ENCODE measurements around the gene TMEM235. TPM values are rescaled to one million over a fixed set of nuclear protein-coding genes. Genes with fewer than 3 reads are reported as not detected.

TMEM235 gene
- polyA plus RNA-seq, 1 of the 3 experiments (the other 2 are of a cell fraction) = not detected

GRCh38 chr17:78223061-78223460, 8.4 kb upstream of the TMEM235 start:
- H3K79me2 ChIP-seq (ENCODE audit: insufficient read depth) = peaks cover 36% of the 10 kb centered on the region
- ChIA-PET POLR2A (interaction anchor here (0.8 to 1.1 kb wide), 2 partner anchors 27 to 34 kb away, joined by 3 read pairs; no protein-coding TSS in a partner anchor), CTCF (interaction anchor here (0.8 to 13.9 kb wide), 8 partner anchors 8 to 199 kb away, joined by 3 to 196 read pairs (median 4); no protein-coding TSS in a partner anchor)

GRCh38 chr17:78223765-78224164, 7.7 kb upstream of the TMEM235 start:
- ChIA-PET POLR2A (interaction anchor here (0.5 to 3.5 kb wide), 5 partner anchors 13 to 40 kb away, joined by 3 to 16 read pairs (median 5); no protein-coding TSS in a partner anchor), CTCF (interaction anchor here (0.8 to 13.9 kb wide), 15 partner anchors 9 to 210 kb away, joined by 3 to 196 read pairs (median 4); partner anchors contain the start of genes AFMID and TK1)
- WGBS (ENCODE audit: low lambda C conversion rate) = 88% methylated on average over 3 of the region's 3 CpGs
- Histone ChIP-seq H3K36me3 (replicated peaks in 1 of 2; ENCODE audit: control insufficient read depth in 1 of 2, insufficient read depth in 2 of 2, low read length in 1 of 2) (peaks cover 6% of the 10 kb centered on the region in 2 experiments), H3K79me2 (ENCODE audit: insufficient read depth) (peaks cover 29% of the 10 kb centered on the region; the same call in 1 of the 2 replicates), H3K27ac (ENCODE audit: low read depth in 2 of 2, low read length in 1 of 2) (peak overlapping the region in 1 of 2 experiments; percentile 98; a peak in 3 of 4 replicates), H3K9me3 (no peaks in the 10 kb centered on the region), H2AFZ (ENCODE audit: low read depth) (peak overlapping the region; percentile 73), H3K9me2 (no peaks in the 10 kb centered on the region), H3K4me1 (ENCODE audit: control insufficient read depth in 1 of 2, insufficient read depth in 2 of 2, low read depth in 1 of 2, low read length in 1 of 2) (peaks cover 8 to 50% of the 10 kb centered on the region in 2 experiments; a peak in 3 of 4 replicates), H3K9ac (no peak overlapping the region), H3K4me3 (ENCODE audit: low read depth in 2 of 2, low read length in 1 of 2) (no peak overlapping the region), H3K27me3 (ENCODE audit: insufficient read depth) (no peaks in the 10 kb centered on the region), H3F3A (replicated peaks; ENCODE audit: insufficient read depth) (peaks cover 35% of the 10 kb centered on the region), H3K4me2 (no peak overlapping the region), H4K20me1 (ENCODE audit: insufficient read depth) (peaks cover 4% of the 10 kb centered on the region; the same call in 1 of the 2 replicates)
- no peak for DNase-seq
- TF ChIP-seq USF2 (IDR thresholded peaks at IDR 0.05; ENCODE audit: borderline replicate concordance, low read depth, low read length) = 0 out of 2 replicates have a peak, but pooled peaks have one; percentile 10
- TF ChIP-seq NRF1 (IDR thresholded peaks at IDR 0.05; ENCODE audit: low read depth, low read length) = no peak
- no peak for TF ChIP-seq FOXM1 (IDR thresholded peaks at IDR 0.05; ENCODE audit: low read depth)

More at GRCh38 chr17:78223061-78223460, 8.4 kb upstream of the TMEM235 start:
- Histone ChIP-seq H3F3A (replicated peaks; ENCODE audit: insufficient read depth) (peaks cover 35% of the 10 kb centered on the region), H3K9ac (no peak overlapping the region), H3K4me1 (ENCODE audit: control insufficient read depth in 1 of 2, insufficient read depth in 2 of 2, low read depth in 1 of 2, low read length in 1 of 2) (peaks cover 8 to 50% of the 10 kb centered on the region in 2 experiments; a peak in 3 of 4 replicates), H3K36me3 (replicated peaks in 1 of 2; ENCODE audit: control insufficient read depth in 1 of 2, insufficient read depth in 2 of 2, low read length in 1 of 2) (peaks cover 6 to 10% of the 10 kb centered on the region in 2 experiments), H3K4me2 (no peak overlapping the region), H3K9me2 (no peaks in the 10 kb centered on the region), H3K27me3 (ENCODE audit: insufficient read depth) (no peaks in the 10 kb centered on the region), H3K4me3 (ENCODE audit: low read depth in 2 of 2, low read length in 1 of 2) (no peak overlapping the region), H4K20me1 (ENCODE audit: insufficient read depth) (peaks cover 4% of the 10 kb centered on the region; the same call in 1 of the 2 replicates), H3K27ac (ENCODE audit: low read depth in 2 of 2, low read length in 1 of 2) (peak overlapping the region in 1 of 2 experiments; percentile 98; a peak in 2 of 4 replicates), H2AFZ (ENCODE audit: low read depth) (0 out of 2 replicates have a peak overlapping the region, but pooled peaks have one; percentile 73), H3K9me3 (no peaks in the 10 kb centered on the region)
- no peak for TF ChIP-seq RAD21 (IDR thresholded peaks at IDR 0.05; ENCODE audit: low read length)
- no peak for TF ChIP-seq TEAD4 (IDR thresholded peaks at IDR 0.05; ENCODE audit: borderline replicate concordance, insufficient read depth)
- TF ChIP-seq IRF3 (IDR thresholded peaks at IDR 0.05; ENCODE audit: low read depth, low read length) = no peak
- TF ChIP-seq EZH2phosphoT487 (IDR thresholded peaks at IDR 0.05; ENCODE audit: borderline replicate concordance, low read depth) = no peak
- TF ChIP-seq SIN3A (IDR thresholded peaks at IDR 0.05; ENCODE audit: borderline replicate concordance, low read depth, low read length) = no peak
- 91% methylated on average over 4 of the region's 4 CpGs for WGBS (ENCODE audit: low lambda C conversion rate)
- DNase-seq = no peak

Measured in SK-N-SH (cell line).